HUES64 (cell line): ENCODE results near the gene CASP8AP2.
"Not testable (repeated sequence)": the region's sequence is repeated elsewhere in the genome, so short reads cannot be mapped to it uniquely, and the experiment has no call there.

Experiments
- H3K27ac ChIP-seq: 2 replicates; pipeline ENCODE4 v1.7.0; 2013; ENCODE audit warnings: low read depth, low read length, inconsistent platforms
- H3K27me3 ChIP-seq: 2 replicates; pipeline ENCODE4 v1.6.1; 2013; ENCODE audit warnings: mild to moderate bottlenecking, low read length; ENCODE audit not compliant: insufficient read depth
- H3K36me3 ChIP-seq: 2 replicates; pipeline ENCODE4 v1.6.1; 2013; ENCODE audit warnings: mild to moderate bottlenecking, low read length; ENCODE audit not compliant: insufficient read depth
- H3K4me1 ChIP-seq: 2 replicates; pipeline ENCODE4 v1.6.1; 2013; ENCODE audit warnings: mild to moderate bottlenecking, low read length, moderate library complexity; ENCODE audit not compliant: insufficient read depth
- H3K4me3 ChIP-seq: 2 replicates; pipeline ENCODE4 v1.5.1; 2013; ENCODE audit warnings: mild to moderate bottlenecking, low read length, moderate library complexity
- H3K9ac ChIP-seq: 2 replicates; pipeline ENCODE4 v1.6.1; 2013; ENCODE audit warnings: mild to moderate bottlenecking, low read depth, low read length
- H3K9me3 ChIP-seq: 2 replicates; pipeline ENCODE4 v1.6.1; 2013; ENCODE audit warnings: low read depth, low read length; ENCODE audit not compliant: insufficient read depth
- WGBS: fragments of 150-250, 120-280 bp; methylation state at CpG from one replicate; pipeline ENCODE4 v1.1.7; 2013; ENCODE audit warnings: missing lambda C conversion rate; 5-methylcytosine and 5-hydroxymethylcytosine counted together

CASP8AP2 gene

DNA sequence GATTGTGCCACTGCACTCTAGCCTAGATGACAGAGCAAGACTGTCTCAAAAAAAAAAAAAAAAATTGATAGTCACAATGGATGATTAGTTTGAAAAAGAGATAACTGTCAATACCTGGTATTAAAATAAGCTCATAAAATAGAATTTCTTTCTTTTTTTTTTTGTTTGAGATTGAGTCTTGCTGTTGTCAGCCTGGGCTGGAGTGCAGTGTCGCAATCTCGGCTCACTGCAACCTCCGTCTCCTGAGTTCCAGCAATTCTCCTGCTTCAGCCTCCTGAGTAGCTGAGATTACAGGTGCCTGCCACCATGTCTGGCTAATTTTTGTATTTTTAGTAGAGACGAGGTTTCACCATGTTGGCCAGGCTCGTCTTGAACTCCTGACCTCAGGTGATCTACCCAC is 17.8 kb downstream of the CASP8AP2 start:
- H3K4me1 ChIP-seq, H3K9ac ChIP-seq, H3K27ac ChIP-seq, H3K27me3 ChIP-seq, H3K4me3 ChIP-seq, H3K9me3 ChIP-seq: not testable (repeated sequence)
- peaks cover 60% of the 10 kb centered on the region for H3K36me3 ChIP-seq
- 98% methylated on average over 5 of the region's 5 CpGs for WGBS

DNA sequence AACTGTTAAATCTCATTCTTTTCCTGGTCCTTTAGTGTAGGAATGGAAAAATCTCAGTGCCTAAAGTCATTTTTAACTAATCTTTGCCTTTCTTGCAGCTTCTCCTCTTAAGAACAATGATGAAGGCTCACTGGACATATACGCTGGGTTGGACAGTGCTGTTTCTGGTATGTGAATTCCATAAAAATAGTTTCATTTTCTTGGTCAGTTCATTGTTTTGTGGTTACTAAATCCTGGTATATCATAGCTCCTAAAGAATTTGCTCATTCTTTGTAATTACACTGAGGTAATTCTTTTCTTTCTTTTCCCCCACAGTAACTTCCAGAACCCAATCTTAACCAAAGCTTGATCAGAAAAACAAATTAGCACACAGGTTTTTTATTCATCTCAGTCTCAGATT is 23.4 kb downstream of the CASP8AP2 start:
- WGBS = 100% methylated on average over 1 of the region's 1 CpG

DNA sequence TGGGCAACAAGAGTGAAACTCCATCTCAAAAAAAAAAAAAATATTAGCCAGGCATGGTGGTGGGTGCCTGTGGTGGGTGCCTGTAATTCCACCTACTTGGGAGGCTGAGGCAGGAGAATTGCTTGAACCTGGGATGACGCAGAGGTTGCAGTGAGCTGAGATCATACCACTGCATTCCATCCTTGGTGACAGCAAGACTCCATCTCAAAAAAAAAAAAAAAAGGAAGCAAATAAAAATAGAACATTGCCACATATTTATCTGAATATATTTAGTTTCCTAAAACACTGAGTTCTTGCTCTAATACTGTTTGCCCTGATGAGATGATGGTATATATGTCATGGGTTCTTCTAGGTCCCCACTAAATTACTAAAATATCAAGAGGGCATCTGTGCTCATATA is 28.4 kb downstream of the CASP8AP2 start:
- H3K27ac ChIP-seq = no peak overlapping the region
- no peak overlapping the region for H3K4me3 ChIP-seq
- H3K4me1 ChIP-seq = no peaks in the 10 kb centered on the region
- H3K9me3 ChIP-seq = no peaks in the 10 kb centered on the region
- 86% methylated on average over 1 of the region's 1 CpG for WGBS
- H3K36me3 ChIP-seq = peaks cover 90% of the 10 kb centered on the region
- no peak overlapping the region for H3K9ac ChIP-seq
- H3K27me3 ChIP-seq = no peaks in the 10 kb centered on the region

More for the DNA sequence above, 23.4 kb downstream of the CASP8AP2 start:
- H3K27me3 ChIP-seq = no peaks in the 10 kb centered on the region
- no peaks in the 10 kb centered on the region for H3K4me1 ChIP-seq
- no peak overlapping the region for H3K27ac ChIP-seq
- peaks cover 88% of the 10 kb centered on the region for H3K36me3 ChIP-seq
- H3K9me3 ChIP-seq = no peaks in the 10 kb centered on the region
- H3K9ac ChIP-seq = no peak overlapping the region
- no peak overlapping the region for H3K4me3 ChIP-seq

DNA sequence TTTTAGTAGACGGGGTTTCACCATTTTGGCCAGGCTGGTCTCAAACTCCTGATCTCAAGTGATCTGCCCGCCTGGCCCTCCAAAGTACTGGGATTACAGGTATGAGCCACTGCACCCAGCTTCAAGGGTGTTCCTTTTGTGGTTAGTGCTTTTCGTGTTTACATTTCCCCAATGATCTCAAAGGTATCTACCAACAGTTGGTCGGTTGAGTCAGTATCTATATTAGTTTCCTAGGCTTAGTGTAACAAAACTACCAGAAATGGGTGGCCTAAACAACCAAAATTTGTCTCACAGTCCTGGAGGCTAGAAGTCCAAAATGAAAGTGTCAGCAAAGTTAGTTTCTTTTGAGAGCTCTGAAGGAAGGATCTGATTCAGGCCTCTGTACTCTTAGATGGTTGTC is 30.1 kb downstream of the CASP8AP2 start:
- peaks cover 91% of the 10 kb centered on the region for H3K36me3 ChIP-seq
- no peaks in the 10 kb centered on the region for H3K4me1 ChIP-seq
- H3K9ac ChIP-seq = no peak overlapping the region
- no peaks in the 10 kb centered on the region for H3K9me3 ChIP-seq
- WGBS = 95% methylated on average over 4 of the region's 4 CpGs
- no peak overlapping the region for H3K27ac ChIP-seq
- no peaks in the 10 kb centered on the region for H3K27me3 ChIP-seq
- no peak overlapping the region for H3K4me3 ChIP-seq

DNA sequence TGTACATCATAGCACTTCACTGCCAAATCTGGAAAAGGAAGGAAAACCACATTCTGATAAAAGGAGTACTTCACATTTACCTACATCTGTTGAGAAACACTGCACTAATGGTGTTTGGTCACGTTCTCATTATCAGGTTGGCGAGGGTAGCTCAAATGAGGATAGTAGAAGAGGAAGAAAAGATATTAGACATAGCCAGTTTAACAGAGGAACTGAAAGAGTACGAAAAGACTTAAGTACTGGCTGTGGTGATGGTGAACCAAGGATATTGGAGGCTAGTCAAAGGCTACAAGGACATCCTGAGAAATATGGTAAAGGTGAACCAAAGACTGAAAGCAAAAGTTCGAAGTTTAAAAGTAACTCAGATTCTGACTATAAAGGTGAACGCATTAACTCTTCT is 32.6 kb downstream of the CASP8AP2 start:
- no peak overlapping the region for H3K9ac ChIP-seq
- WGBS = 97% methylated on average over 5 of the region's 5 CpGs
- H3K4me3 ChIP-seq = no peak overlapping the region
- H3K9me3 ChIP-seq = peaks cover 17% of the 10 kb centered on the region; the same call in 1 of the 2 replicates
- no peaks in the 10 kb centered on the region for H3K4me1 ChIP-seq
- H3K27ac ChIP-seq = no peak overlapping the region
- H3K36me3 ChIP-seq = peaks cover 91% of the 10 kb centered on the region
- no peaks in the 10 kb centered on the region for H3K27me3 ChIP-seq

DNA sequence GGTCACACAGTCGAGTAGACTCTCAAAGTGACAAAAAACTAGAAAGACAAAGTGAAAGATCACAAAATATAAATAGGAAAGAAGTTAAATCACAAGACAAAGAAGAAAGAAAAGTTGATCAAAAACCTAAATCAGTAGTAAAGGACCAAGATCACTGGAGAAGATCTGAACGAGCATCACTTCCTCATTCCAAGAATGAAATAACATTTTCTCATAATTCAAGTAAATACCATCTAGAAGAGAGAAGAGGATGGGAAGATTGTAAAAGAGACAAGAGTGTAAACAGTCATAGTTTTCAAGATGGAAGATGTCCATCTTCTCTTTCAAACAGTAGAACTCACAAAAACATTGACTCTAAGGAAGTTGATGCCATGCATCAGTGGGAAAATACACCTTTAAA is 33.0 kb downstream of the CASP8AP2 start:
- Histone ChIP-seq H3K9ac (no peak overlapping the region), H3K27me3 (no peaks in the 10 kb centered on the region), H3K27ac (no peak overlapping the region), H3K4me1 (no peaks in the 10 kb centered on the region), H3K4me3 (no peak overlapping the region), H3K9me3 (peaks cover 21% of the 10 kb centered on the region; the same call in 1 of the 2 replicates), H3K36me3 (peaks cover 91% of the 10 kb centered on the region)
- WGBS = no CpG with 5 or more reads among the region's 2 CpGs

DNA sequence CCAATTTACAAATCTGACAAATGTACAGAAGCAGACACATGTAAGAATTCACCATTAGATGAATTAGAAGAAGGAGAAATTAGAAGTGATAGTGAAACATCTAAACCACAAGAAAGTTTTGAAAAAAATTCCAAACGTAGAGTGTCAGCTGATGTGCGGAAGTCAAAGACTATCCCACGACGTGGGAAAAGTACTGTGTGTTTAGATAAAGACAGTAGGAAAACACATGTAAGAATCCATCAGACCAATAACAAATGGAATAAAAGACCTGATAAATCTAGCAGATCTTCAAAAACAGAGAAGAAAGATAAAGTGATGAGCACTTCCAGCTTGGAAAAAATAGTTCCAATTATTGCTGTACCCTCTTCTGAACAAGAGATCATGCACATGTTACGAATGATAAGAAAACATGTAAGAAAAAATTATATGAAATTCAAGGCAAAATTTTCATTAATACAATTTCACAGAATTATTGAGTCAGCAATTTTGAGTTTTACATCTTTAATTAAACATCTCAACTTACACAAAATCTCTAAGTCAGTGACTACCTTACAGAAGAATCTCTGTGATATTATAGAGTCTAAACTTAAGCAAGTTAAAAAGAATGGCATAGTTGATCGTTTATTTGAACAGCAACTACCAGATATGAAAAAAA is 36.5 kb downstream of the CASP8AP2 start:
- H3K4me1 ChIP-seq = no peaks in the 10 kb centered on the region
- peaks cover 93% of the 10 kb centered on the region for H3K36me3 ChIP-seq
- 87% methylated on average over 6 of the region's 6 CpGs for WGBS
- no peaks in the 10 kb centered on the region for H3K27me3 ChIP-seq
- H3K9ac ChIP-seq = no peak overlapping the region
- no peak overlapping the region for H3K27ac ChIP-seq
- no peak overlapping the region for H3K4me3 ChIP-seq
- H3K9me3 ChIP-seq = peaks cover 23% of the 10 kb centered on the region; the same call in 1 of the 2 replicates

DNA sequence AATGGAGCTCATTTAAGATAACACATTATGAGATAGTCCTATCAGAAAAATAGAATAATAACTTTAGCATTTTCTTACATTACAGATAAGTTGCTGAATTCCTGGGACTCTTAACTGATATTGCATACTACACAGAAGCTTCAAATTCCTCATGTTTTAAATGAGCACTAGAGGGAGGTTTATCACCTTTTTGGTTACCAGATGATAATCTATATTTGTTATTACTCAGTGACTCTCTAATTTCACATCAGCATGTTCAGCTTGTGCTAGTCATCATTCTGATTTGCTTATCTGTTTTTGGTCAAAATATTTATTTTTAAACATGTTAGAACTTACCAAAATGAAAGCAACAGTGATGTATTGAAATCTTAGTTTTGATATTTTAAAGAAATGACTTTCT is 44.0 kb downstream of the CASP8AP2 start:
- H3K36me3 ChIP-seq = peaks cover 55% of the 10 kb centered on the region
- no peak overlapping the region for H3K9ac ChIP-seq
- no peak overlapping the region for H3K27ac ChIP-seq
- no peaks in the 10 kb centered on the region for H3K27me3 ChIP-seq
- no peaks in the 10 kb centered on the region for H3K9me3 ChIP-seq
- H3K4me3 ChIP-seq = no peak overlapping the region
- no peaks in the 10 kb centered on the region for H3K4me1 ChIP-seq

DNA sequence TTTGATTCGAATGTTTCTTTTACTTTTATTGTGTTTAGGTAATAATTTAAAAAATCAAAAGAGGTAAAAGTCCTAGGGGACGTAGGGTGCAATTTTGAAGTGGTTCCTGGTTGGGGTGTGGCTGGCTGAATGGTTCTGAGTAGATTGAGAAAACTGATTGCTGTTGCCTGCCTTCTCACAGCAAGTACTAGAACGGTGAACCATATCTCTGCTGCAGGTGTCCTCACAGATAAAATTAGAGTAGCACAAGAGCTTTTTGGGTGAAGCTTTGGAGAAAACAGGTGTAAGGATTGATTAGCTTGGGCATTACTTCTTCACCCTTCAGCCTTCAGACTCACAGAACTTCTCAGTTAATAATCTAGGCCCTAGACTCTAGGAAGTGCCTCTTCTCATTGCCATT is 44.8 kb downstream of the CASP8AP2 start:
- no peaks in the 10 kb centered on the region for H3K27me3 ChIP-seq
- H3K36me3 ChIP-seq = peaks cover 52% of the 10 kb centered on the region
- H3K9ac ChIP-seq = no peak overlapping the region
- H3K4me1 ChIP-seq = no peaks in the 10 kb centered on the region
- no peaks in the 10 kb centered on the region for H3K9me3 ChIP-seq
- H3K4me3 ChIP-seq = no peak overlapping the region
- WGBS = 95% methylated on average over 3 of the region's 3 CpGs
- H3K27ac ChIP-seq = no peak overlapping the region

DNA sequence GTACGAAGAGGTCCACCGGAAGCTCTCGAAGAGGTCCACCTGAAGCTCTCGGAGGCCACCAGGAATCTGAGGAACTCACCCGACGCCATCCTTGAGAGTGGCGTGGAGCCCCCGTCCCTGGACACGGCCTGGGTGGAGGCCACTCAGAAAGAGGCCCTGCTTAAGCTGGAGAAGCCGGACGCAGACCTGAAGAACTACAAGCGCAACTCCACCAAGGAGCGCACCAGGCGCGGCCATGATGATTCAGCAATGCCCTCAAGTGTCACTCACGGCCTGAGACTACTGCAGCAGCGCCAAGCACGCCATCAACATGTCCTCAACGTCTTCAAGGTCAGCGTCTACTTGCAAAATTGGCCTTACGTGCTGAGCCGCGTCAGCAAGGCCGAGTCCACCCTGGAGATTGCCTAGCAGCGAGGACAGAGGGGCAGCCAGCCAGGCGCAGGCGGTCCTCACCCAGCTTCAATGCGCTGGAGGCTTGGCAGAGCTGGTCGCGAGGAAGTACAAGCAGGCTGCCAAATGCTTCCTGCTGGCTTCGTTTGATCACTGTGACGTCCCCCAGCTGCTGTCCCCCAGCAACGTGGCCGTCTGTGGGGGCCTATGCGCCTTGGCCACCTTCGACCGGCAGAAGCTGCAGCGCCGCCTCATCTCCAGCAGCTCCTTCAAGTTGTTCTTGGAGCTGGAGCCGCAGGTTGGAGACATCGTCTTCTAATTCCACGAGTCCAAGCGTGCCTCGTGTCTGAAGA is 56.9 kb downstream of the CASP8AP2 start:
- Histone ChIP-seq H3K4me3 (no peak overlapping the region), H3K36me3 (no peaks in the 10 kb centered on the region), H3K9ac (no peak overlapping the region), H3K9me3 (no peaks in the 10 kb centered on the region), H3K27ac (no peak overlapping the region), H3K27me3 (peaks cover 12% of the 10 kb centered on the region; the same call in 1 of the 2 replicates), H3K4me1 (peaks cover 9% of the 10 kb centered on the region; the same call in 1 of the 2 replicates)
- WGBS = 95% methylated on average over 44 of the region's 44 CpGs

DNA sequence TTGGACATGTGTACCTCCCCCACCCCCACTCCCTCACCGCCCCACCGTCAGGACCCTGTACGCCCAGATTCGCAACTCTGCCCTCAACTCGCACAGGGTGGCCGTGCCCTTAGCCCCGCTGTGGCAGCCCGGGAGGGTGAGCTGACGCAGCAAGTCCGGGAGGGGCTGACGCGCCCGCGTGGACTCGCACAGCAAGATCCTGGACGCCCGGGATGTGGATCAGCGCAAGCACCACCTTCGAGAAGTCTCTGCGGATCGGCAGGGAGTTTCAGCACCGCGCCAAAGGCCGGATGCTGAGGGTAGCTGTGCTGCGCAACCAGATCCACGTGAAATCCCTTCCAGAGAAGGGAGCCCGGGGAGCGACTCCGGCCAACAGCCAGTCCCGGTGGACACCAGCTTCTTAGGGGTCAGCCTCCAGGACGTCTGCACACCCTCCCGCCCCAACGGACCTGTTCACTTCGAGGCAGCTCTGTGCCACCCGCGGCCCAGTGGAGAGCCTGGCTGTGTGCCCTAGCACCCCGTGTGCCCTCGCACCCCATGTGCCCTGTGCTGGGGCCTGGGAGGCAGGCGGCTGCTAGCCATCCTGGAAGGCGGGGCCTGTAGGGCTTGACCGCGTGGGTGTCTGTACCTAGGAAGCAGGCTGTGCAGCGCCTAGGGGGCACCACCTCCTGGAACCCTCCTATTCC is 57.9 kb downstream of the CASP8AP2 start:
- H3K4me1 ChIP-seq = peaks cover 14% of the 10 kb centered on the region; the same call in 1 of the 2 replicates
- H3K4me3 ChIP-seq = no peak overlapping the region
- H3K9ac ChIP-seq = no peak overlapping the region
- peaks cover 16% of the 10 kb centered on the region for H3K27me3 ChIP-seq
- H3K9me3 ChIP-seq = no peaks in the 10 kb centered on the region
- WGBS = 91% methylated on average over 43 of the region's 43 CpGs
- no peak overlapping the region for H3K27ac ChIP-seq
- H3K36me3 ChIP-seq = no peaks in the 10 kb centered on the region
